ENCODE data around the gene ENOX2.
A peak's percentile ranks its signal among the peaks of the same experiment; 100 is the strongest.

Gene ENOX2

DNA sequence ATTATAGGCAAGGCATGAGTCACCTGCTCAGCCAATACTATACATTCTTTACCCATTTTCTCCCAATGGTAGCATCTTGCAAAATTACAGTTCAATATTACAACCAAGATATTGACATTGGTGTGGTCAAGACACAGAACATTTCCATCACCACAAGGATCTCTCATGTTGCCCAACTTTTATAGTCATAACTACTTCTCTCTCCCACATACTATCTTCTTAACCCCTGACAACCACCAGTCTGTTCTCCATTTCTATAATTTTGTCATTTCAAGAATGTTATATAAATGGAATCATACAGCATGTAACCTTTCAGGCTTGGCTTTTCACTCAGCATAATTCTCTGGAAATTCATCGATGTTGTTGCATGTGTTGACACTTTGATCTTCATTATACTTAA is 144.9 kb downstream of the ENOX2 start:
- no peak for TF ChIP-seq JUND (IDR thresholded peaks at IDR 0.05; ENCODE audit: low read depth)
- in situ Hi-C loops (cut with HindIII; ENCODE audit: low pct_unique_long_range_greater_than_20kb, low sequenced_read_pairs), result no loop called here
- DNase-seq (ENCODE audit: low read depth in 1 of 2, low spot score in 1 of 2), result no peak

DNA sequence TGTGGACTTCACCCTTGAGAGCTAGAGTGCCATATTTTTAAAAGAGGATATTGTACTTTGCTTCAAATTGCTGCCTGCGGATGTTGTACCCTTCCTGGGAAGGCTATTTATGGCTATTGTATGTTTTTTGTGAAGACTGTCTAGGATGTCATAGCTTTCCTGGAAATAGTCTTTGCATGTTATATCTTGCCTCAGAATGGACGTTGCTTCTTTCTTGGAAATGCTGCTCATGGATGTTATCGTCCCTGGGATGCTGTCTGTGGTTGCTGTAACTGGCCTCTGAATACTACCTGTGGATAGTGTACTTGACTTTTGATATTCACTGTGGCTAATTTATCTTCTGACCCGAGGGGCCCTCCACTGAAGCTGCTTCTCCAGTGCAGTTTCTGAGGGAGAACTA is 146.8 kb downstream of the ENOX2 start:
- DNase-seq (ENCODE audit: low read depth in 1 of 2, low spot score in 1 of 2), result no peak
- in situ Hi-C loops (cut with HindIII; ENCODE audit: low pct_unique_long_range_greater_than_20kb, low sequenced_read_pairs), result no loop called here
- no peak for TF ChIP-seq JUND (IDR thresholded peaks at IDR 0.05; ENCODE audit: low read depth)

DNA sequence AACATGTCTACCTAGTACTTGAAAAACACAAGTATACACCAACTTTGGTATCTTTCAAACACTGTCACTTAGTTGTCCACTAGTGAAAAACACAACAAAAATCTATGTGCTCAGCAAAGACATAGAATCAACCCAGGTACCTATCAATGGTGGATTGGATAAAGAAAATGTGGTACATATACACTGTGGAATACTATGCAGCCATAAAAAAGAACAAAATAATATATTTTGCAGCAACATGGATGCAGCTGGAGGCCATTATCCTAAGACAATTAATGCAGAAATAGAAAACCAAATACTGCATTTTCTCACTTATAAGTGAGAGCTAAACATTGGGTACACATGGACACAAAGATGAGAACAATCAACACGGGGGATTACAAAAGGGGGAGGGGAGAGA is 148.7 kb downstream of the ENOX2 start:
- DNase-seq (ENCODE audit: low read depth in 1 of 2, low spot score in 1 of 2), result no peak
- in situ Hi-C loops (cut with HindIII; ENCODE audit: low pct_unique_long_range_greater_than_20kb, low sequenced_read_pairs), result no loop called here
- TF ChIP-seq JUND (IDR thresholded peaks at IDR 0.05; ENCODE audit: low read depth), result no peak

DNA sequence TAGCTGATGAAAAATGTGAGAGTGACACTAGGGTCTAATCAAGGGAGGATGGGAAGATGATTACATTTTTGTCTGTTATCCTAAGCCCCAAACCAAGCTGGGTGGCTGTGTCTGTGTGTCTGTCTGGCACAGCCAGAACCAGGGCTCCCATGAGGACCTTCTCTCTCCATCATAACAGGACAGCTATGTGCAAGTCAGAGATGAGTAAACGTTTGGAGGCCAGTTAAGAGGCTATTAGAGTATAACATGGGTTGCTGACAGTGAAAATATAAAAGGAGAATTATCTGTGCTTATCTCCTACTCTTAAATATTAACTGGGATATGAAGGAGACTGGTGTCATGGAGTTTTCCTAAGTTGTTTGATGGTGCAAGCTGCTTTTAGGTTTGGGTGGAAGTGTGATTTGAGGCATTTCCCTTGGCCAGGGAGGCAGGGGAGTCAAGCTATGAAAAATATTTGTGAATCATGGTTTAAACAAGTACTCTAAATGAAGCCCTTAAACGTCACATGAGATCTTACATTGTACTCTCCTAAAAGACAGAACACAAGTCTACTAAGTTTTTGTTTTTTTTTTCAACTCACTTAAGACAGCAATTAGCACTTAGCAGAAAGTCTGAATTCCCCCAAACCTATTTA is 156.2 kb downstream of the ENOX2 start:
- in situ Hi-C loops (cut with HindIII; ENCODE audit: low pct_unique_long_range_greater_than_20kb, low sequenced_read_pairs), result no loop called here
- no peak for DNase-seq (ENCODE audit: low read depth in 1 of 2, low spot score in 1 of 2)
- TF ChIP-seq JUND (IDR thresholded peaks at IDR 0.05; ENCODE audit: low read depth), result no peak

DNA sequence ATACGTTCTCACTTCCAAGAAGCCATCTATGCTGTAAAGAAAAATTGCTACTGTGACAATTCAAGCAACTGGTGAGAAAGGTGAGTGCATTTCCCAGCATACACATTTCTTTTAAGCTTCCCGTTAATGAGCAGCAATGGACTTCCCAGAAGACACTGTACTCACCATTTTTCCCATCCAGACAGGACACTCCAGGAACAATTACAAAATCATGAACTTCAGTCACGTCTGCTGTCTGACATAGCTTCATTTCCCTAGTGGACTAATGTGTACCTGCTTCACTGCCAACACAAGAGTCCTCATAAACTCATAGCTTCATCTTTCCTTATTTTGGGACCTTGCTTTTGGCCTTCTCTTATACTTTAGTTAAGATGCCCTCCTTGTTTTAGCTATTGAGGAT is 156.9 kb downstream of the ENOX2 start:
- no peak for TF ChIP-seq JUND (IDR thresholded peaks at IDR 0.05; ENCODE audit: low read depth)
- DNase-seq (ENCODE audit: low read depth in 1 of 2, low spot score in 1 of 2), result no peak
- in situ Hi-C loops (cut with HindIII; ENCODE audit: low pct_unique_long_range_greater_than_20kb, low sequenced_read_pairs), result no loop called here

DNA sequence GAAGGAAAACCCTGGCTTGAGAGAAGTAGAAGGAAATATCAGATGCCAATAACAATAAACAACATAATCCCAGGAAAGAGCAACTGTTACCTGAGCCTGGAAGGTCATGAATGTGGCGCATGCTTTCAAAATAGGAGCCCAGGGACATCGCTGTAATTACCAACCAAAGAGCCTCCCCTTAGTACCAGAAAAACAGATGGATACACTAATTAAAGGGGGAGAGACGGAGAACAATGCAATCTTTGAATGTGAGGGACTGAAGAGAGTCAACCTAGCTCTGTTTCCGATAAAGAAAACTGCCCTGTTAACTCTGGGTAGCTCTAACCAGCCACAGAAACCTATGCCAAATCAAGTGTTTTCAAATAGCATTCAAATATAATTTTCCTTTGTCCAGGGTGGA is 161.4 kb downstream of the ENOX2 start:
- in situ Hi-C loops (cut with HindIII; ENCODE audit: low pct_unique_long_range_greater_than_20kb, low sequenced_read_pairs), result no loop called here
- no peak for DNase-seq (ENCODE audit: low read depth in 1 of 2, low spot score in 1 of 2)
- no peak for TF ChIP-seq JUND (IDR thresholded peaks at IDR 0.05; ENCODE audit: low read depth)

DNA sequence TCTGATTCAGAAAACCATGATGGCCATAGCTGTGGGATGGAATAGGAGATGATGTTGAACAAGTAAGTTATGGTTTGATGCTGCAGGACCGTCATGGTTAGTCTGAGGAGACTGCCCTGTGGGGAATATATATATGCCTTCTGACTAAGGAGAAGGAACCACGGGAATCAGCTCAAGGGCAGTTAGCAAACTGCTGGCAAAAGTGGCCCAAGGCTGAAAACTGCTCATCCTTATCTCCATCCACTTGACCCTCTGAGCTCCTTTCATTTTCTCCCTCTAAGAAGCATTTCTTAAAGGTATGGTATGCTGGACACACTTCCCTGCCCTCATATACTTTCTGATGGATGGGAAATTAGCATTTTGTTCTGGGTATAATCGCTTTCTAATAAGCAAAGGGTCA is 161.9 kb downstream of the ENOX2 start:
- no peak for TF ChIP-seq JUND (IDR thresholded peaks at IDR 0.05; ENCODE audit: low read depth)
- no peak for DNase-seq (ENCODE audit: low read depth in 1 of 2, low spot score in 1 of 2)
- in situ Hi-C loops (cut with HindIII; ENCODE audit: low pct_unique_long_range_greater_than_20kb, low sequenced_read_pairs), result no loop called here

DNA sequence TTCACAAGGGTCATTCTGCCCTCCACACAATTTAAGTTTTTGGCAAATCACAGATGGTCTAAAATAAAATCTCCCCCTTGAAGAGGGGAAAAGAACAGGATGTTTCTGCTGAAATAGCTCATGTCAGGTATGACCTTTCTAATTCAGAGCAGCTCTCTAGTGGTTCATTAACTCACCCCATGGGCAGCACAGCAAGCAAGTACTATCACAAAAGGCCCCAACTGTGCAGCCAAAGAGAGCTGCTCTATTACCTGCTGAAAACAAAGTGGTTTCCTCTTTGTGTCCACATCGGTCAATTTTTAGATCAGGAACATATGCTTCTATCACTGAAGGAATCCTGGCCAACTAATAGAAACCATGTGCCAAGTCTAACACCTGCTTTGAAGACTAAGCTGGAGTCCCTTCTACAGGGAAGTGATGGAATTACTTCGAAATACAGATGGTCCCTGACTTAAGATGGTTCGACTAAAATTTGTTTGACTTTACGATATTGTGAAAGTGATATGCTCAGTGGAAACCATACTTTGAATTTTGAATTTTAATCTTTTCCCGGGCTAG is 164.3 kb downstream of the ENOX2 start:
- in situ Hi-C loops (cut with HindIII; ENCODE audit: low pct_unique_long_range_greater_than_20kb, low sequenced_read_pairs), result no loop called here
- DNase-seq (ENCODE audit: low read depth in 1 of 2, low spot score in 1 of 2), result no peak
- no peak for TF ChIP-seq JUND (IDR thresholded peaks at IDR 0.05; ENCODE audit: low read depth)

DNA sequence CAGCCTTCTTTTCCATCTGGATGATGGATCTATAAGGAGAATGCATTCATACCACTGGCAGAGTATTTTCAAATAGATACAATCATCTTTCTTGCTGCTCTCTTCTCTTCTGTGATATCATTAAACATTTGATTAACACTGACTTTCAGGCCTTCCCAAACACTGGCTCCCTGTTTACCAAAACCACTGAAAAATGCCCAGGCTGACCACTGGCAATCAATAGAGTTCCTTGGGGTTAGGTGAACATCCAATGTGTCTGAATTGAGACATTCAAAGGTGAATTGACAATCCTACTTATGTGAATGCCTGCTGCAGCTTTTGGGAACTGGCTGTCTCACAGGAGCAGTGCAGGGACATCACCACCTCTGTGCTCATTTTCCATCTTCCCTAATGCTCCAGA is 168.3 kb downstream of the ENOX2 start:
- in situ Hi-C loops (cut with HindIII; ENCODE audit: low pct_unique_long_range_greater_than_20kb, low sequenced_read_pairs), result no loop called here
- no peak for TF ChIP-seq JUND (IDR thresholded peaks at IDR 0.05; ENCODE audit: low read depth)
- DNase-seq (ENCODE audit: low read depth in 1 of 2, low spot score in 1 of 2), result no peak

DNA sequence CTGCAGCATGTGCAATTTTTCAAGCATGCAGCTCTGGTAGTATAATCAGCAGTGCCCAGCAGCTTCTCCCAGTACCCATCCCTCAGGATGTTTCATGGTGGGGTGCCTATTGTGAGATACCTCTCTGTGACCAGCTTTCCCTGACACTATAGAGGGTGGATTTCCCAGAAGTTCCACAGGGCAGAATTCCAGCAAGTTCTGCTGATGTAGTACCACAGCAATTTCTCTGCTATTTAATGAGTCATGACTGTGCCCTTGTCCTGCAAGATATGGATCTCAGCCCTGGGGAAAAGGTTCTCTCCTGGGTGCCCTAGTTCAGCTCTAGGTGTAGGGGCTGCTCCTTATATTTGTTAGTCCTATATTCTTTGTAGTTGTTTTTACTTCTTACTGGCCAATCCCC is 174.8 kb downstream of the ENOX2 start:
- in situ Hi-C loops (cut with HindIII; ENCODE audit: low pct_unique_long_range_greater_than_20kb, low sequenced_read_pairs), result no loop called here
- peak in 1 of 2 experiments; percentile 7 for DNase-seq (ENCODE audit: low read depth in 1 of 2, low spot score in 1 of 2)
- TF ChIP-seq JUND (IDR thresholded peaks at IDR 0.05; ENCODE audit: low read depth), result no peak

DNA sequence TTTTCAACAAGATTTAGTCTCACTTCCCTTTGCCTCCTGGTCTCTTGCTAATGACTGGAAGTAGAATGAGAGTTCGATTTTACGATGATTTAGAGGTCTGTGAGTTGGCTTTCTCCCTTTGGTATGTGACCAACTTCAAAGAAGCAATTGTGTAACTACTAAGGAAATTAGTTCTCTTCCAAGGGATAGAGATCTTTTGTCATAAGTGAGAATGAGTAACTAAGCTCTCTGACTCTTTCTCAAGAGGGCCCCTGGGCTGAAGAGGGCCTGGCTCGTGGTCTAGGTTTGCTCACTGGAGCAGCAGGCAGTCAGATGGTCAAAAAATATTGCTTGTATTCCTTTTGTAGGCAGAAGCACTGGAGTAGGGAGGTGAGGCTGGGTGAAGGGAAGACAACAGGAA is 176.3 kb downstream of the ENOX2 start:
- TF ChIP-seq JUND (IDR thresholded peaks at IDR 0.05; ENCODE audit: low read depth), result no peak
- DNase-seq (ENCODE audit: low read depth in 1 of 2, low spot score in 1 of 2), result no peak
- in situ Hi-C loops (cut with HindIII; ENCODE audit: low pct_unique_long_range_greater_than_20kb, low sequenced_read_pairs), result no loop called here

DNA sequence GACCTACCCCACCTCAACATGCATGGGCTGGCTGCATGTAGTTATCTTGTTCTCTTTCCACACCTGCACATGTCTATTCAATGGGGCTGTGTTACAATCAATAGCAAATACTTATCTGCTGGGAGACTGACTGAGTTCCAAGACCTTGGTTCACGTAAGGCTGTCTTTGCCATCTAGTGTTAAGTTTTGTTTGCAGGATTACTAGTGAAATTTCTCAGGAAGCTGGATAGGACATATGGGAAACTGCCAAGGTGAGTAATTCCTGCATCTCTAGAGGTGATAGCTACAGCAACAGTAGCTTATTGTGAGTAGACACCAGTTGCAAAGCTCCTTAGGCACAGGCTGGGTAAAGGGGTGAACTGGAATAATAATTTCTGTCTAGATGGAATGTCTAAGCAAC is 177.5 kb downstream of the ENOX2 start:
- no peak for TF ChIP-seq JUND (IDR thresholded peaks at IDR 0.05; ENCODE audit: low read depth)
- no peak for DNase-seq (ENCODE audit: low read depth in 1 of 2, low spot score in 1 of 2)
- in situ Hi-C loops (cut with HindIII; ENCODE audit: low pct_unique_long_range_greater_than_20kb, low sequenced_read_pairs), result no loop called here

DNA sequence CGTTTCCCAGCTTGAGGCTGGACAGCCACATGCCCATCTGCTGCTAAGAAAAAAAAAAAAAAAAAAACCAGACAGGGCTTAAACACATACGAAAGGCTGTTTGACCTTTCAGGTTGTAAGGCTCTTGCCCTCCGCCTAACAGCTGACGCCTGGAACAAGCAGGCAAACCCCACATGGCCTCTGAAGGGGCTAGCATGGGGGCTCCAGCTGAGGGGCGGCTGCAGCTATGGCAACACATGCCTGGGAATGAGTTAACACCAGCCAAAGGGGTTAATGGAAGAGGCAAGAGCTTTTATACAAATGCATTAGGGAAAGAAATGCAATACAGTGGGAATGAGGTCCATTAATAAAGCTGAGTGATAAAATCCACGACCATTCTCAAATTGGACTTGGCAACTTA is 183.6 kb downstream of the ENOX2 start:
- in situ Hi-C loops (cut with HindIII; ENCODE audit: low pct_unique_long_range_greater_than_20kb, low sequenced_read_pairs), result no loop called here
- TF ChIP-seq JUND (IDR thresholded peaks at IDR 0.05; ENCODE audit: low read depth), result no peak
- DNase-seq (ENCODE audit: low read depth in 1 of 2, low spot score in 1 of 2), result no peak

DNA sequence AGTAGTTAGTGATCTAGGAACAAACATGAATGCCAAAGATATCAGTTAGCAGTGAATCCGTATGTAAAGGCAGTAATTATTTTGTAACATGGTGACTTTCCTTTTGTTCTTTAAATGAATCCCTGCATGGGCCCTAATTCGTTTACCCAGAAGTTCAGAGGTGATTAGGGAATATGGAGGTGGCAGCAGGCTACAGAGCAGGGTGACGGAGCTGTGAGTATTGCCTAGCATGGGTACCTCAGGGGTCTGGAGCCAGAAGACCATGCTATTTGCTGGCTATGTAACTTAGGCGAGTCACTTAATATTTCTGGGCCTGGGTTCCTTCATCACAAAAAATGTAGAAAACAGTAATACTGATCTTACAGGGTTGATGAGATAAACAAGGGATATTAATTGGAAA is 184.9 kb downstream of the ENOX2 start:
- in situ Hi-C loops (cut with HindIII; ENCODE audit: low pct_unique_long_range_greater_than_20kb, low sequenced_read_pairs), result no loop called here
- TF ChIP-seq JUND (IDR thresholded peaks at IDR 0.05; ENCODE audit: low read depth), result no peak
- no peak for DNase-seq (ENCODE audit: low read depth in 1 of 2, low spot score in 1 of 2)
